B cell (primary cell): ENCODE results near the gene TCIRG1.

Experiments
- CTCF ChIP-seq: fragments of 200-600 bp; IDR thresholded peaks from one replicate; pipeline ENCODE4 v1.8.0; 2022; ENCODE audit warnings: antibody characterized with exemption, mild to moderate bottlenecking
- EZH2 ChIP-seq: IDR thresholded peaks from 2 replicates; pipeline ENCODE4 v1.6.1; 2012; ENCODE audit warnings: borderline replicate concordance, low read depth, mild to moderate bottlenecking, moderate library complexity, low read length; ENCODE audit not compliant: insufficient read depth, poor library complexity, severe bottlenecking

- TF ChIP-seq CTCF: no peak
- no peak for TF ChIP-seq EZH2
These were observed 23.4 kb upstream of the TCIRG1 start for GRCh38 chr11:68015467-68015866.
